GM19328 (cell line): ENCODE data around the gene MCF2L2.
A peak's percentile ranks its signal among the peaks of the same experiment; 100 is the strongest.

Experiments
- ATAC-seq: cut with Tn5 transposase; IDR thresholded peaks from one replicate; pipeline ENCODE4 v1.9.1; 2021; ENCODE audit warnings: mild to moderate bottlenecking, moderate library complexity; ENCODE audit not compliant: unreplicated experiment

The MCF2L2 gene

GRCh38 chr3:183300996-183301562 lies 127.3 kb downstream of the MCF2L2 start:
- ATAC-seq, result no peak

DNA sequence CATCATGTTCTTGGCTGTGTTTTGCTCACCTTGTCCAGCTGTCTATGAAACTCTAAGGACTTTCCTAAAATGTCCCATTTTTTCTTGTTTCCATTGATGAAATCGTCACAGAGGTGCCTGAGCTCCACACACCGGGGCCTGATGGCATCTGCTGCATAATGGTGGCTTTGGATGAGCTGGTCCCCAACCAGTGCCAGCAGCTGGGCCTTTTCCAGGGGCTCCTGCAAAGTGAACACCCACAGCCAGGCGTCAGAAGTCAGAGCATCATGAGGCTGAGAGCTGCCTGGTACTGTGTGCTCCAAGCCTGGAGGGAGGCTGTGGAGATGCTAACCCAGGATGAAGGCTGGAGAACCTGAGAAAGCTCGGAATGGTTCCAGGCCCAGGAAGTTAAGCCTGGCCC lies 128.4 kb downstream of the MCF2L2 start:
- no peak for ATAC-seq

DNA sequence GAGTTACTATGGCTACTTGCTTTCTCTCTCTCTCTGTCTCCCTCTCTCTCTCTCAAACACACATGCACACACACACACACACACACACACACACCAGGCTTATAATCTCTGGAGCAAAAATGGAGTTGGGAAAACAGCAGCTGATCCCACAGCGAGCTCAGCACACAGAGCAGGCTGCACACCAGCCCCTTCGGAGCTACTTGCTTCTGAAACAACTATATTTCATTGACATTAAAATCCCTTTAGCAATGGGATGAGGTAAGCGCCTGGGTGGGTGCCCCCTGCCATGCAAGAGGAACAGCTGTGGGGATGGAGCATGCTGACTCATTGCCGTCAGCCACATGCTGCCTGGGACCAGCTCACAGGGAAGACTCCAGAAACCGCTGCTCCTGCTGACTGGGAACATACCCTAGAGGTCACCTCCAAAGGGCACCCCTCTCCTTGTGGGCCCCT lies 129.7 kb downstream of the MCF2L2 start:
- ATAC-seq, result no peak

DNA sequence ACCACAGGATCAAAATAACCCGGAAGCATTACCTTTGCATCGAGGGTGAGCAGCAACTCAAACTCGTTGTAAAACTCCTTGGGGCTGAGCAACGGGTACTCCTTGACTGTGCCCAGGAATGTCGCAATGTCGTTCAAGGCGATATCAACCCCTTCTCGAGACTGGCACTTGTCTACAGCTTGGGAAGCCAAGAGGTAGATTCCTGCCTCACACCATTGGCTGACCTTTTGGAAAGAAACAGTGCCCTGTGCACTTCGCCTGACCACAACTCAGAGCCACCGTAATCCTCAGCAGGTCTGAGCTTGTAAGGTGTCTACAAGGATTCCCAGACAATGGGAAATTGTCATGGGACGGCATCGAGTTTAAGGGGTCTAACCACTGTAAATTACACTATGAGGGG lies 131.5 kb downstream of the MCF2L2 start:
- no peak for ATAC-seq

DNA sequence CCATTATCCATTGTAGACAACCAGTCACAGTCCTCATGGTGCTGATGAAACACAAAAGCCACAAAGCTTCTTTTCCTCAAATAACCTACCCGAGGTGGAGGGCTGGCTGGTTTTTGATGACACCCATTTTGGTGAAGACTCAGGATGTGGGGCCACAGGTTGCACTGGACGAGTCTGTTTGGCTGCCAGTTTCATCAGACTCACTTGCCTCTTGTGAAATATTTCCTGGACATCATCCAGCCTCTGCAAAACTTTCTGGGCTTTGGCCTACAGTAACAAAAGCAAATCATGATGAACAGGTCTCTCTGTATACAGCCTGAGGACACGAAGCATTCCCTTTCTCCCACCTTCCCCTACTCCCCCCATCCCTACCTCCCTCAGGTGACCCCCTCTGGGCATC lies 133.2 kb downstream of the MCF2L2 start:
- ATAC-seq, result no peak

DNA sequence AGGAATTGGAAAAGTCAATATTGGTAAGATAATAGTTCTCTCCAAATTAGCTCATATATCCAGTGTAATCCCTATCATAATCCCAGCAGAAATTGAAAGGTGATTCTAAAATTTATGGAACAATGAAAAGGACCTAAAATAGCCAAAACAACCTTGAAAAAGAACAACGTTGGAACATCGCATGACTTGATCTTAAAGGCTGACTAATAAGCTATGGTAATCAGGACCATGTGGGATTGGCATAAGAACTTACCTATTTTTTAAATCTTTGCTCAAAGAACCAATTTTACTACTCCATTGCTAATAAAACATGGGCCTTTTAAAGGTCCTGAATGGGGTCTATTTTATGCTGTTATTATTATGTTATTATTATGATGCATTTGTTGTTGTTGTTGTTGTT lies 134.5 kb downstream of the MCF2L2 start:
- ATAC-seq, result no peak

GRCh38 chr3:183291497-183292031 lies 136.9 kb downstream of the MCF2L2 start:
- no peak for ATAC-seq

GRCh38 chr3:183290216-183290615 lies 138.2 kb downstream of the MCF2L2 start:
- no peak for ATAC-seq

DNA sequence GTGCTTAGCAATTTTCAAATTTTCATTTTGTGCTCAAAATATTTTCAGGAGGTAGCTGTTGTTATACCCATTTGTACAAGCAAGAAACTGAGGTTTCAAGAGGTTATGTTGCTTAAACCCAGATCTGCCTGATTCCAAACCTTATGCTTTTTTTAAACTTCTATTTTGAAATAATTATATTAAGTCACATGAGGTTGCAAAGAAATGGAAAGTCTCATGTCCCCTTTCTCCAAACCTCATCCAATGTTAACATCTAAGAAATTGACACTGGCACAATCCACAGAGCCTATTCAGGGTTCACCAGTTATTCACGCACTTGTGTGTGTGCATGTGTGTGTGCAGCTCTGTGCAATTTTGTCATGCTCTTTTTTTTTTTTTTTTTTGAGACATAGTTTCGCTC lies 140.3 kb downstream of the MCF2L2 start:
- ATAC-seq, result no peak

GRCh38 chr3:183287301-183287971 lies 141.0 kb downstream of the MCF2L2 start:
- ATAC-seq, result no peak

DNA sequence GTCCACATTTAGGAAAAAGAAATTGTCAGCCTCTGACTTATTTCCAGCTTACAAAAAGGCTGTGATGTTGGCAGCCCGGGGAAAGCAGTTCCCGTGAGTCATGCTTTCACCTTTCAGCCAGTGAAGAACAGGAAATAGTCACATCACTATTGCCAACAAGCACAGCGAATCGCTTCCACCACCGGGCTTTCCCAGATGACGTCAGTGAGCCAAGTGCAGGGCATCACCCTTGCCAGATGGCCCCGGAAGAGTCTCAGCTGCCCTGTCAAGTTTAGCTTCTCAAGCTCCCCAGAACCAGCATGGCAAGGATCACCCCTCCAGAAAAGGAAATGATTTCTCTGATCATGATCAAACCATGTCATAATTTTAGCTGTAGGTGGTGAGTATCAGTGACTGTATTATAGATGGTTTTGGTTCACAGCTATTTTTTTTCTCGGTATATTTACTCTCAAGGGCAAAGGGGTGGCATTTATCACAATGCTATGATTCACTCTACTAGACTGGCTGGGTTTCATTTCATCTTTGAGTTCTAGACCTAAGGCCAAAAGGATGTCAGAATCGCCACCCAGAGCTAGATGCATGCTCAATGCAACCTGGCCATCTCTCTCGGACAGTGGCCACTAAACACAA lies 142.5 kb downstream of the MCF2L2 start:
- peak; percentile 81 for ATAC-seq

DNA sequence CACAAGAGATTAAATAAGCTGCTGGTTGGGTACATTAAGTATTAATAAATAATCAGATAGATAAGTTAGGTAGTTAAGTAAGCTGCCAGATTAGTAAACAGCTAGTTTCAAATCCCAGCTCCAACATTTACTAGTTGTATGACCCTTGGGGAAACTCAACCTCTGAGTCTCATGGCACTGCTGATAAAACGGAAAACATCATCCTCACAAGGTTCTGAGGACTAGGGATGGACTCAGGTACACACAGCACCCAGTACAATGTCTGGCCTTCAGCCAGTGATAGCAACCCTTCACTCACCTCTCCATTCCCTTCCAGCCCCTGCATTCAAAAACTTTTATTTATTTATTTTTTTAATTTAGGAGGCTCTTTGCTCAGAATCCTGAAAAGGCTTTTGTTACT lies 143.1 kb downstream of the MCF2L2 start:
- no peak for ATAC-seq

GRCh38 chr3:183284570-183284969 lies 143.8 kb downstream of the MCF2L2 start:
- no peak for ATAC-seq

DNA sequence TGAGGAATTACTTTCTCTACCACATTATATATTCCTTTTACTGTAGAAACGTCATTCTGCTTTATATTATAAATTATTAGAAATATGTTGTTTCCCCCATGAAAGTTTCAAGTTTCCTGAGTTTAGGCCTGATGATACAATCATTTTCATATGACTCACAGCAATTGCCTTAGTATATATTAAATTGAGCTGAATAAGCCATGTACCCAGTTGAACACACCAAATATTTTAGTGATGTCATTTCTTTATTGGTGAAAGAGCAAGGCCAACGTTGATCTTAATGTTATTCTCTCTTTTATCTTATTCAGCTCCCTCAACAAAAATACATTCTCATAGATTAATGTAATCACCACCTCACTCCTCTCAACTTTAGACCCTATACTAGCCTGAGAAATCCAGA lies 144.5 kb downstream of the MCF2L2 start:
- ATAC-seq, result no peak

- no peak for ATAC-seq
Observed at GRCh38 chr3:183281126-183281797, 147.2 kb downstream of the MCF2L2 start.

- no peak for ATAC-seq
Observed at GRCh38 chr3:183279371-183279770, 149.0 kb downstream of the MCF2L2 start.

DNA sequence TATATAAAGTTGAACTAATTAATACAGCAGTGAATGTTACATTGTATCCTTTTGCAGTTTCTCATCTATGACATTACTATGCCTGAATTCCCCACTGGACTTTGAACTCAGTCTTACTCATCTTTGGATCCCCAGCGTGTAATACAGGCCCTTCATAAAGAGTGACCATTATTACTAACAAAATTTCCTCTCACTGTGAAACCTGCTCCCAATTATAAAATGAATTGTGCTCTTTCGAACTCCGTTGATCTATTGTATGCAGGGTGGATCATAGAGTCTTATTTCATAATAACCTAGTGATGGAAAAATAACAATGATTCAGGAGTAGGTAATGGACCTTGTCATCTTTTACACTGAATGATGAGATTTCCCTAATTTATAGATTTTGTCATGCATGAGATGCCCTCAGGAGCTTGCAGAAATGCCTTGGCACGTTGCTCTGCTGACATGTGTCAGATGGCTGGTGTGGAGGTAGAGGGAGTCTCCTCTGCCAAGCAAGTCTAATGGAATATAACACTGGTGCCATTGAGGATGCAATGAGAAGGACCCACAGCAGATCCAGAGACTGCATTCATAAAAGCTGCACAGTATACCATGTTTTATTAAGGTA lies 149.8 kb downstream of the MCF2L2 start:
- ATAC-seq, result no peak

GRCh38 chr3:183277260-183277659 lies 151.2 kb downstream of the MCF2L2 start:
- ATAC-seq, result no peak

DNA sequence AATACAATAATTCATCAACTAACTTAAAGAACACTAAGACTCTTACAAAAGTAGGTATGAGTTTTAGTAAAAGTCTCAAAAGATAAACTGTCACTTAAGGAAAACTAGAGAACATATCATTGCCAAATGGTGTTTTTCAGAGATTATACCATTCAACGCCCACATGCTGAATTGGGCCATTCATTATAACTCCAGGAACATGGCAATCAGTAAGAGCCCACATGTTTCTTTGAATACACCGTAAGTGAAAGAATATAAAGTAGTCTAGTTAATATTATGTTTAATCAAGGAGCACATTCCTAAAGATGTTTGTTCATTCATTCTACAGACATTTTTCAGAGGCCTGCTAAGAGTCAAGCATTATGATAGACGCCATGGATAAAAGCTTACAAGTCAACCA lies 152.5 kb downstream of the MCF2L2 start:
- ATAC-seq, result no peak

GRCh38 chr3:183275418-183275817 lies 153.0 kb downstream of the MCF2L2 start:
- ATAC-seq, result no peak

DNA sequence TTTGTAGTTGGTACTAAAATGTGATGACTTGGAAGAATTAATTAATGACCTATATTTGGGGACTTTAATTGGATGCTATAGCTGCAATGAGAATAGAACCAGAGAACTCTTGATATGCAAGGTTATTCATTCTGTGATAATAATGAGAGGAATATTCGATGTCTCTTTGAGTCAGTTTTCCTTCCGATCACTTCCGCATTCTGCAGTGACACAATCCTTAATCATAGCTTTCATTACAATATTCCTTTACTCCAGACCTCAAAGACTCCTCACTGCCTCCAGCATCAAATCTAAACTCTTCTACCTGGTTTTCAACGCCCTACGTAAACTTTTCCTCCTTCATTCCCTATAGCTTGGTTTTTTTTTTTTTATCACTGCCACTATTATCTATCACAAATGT lies 153.8 kb downstream of the MCF2L2 start:
- no peak for ATAC-seq
